ENCODE measurements around the gene BPIFA2.
"Not testable (repeated sequence)": the region's sequence is repeated elsewhere in the genome, so short reads cannot be mapped to it uniquely, and the experiment has no call there.

Gene BPIFA2

DNA sequence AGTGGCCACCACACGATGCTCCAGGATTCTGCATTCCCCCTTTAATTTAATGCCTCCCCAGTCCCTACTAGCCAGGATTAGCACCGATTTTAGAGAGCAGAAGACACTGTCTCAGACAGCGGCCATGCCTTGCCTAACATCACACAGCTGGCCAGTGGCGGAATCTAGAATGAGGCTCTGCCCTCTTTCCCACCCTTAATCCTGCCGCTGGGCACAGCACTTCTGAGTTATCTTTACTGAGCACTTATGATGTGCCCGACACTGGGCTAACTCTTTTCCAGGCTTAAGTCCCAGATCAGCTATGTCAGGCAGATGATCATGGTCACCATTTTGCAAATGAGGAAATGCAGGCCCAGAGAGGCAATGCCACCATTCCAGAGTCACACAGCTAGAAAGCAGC is 5.6 kb upstream of the BPIFA2 start:
- DNase-seq: no peak

DNA sequence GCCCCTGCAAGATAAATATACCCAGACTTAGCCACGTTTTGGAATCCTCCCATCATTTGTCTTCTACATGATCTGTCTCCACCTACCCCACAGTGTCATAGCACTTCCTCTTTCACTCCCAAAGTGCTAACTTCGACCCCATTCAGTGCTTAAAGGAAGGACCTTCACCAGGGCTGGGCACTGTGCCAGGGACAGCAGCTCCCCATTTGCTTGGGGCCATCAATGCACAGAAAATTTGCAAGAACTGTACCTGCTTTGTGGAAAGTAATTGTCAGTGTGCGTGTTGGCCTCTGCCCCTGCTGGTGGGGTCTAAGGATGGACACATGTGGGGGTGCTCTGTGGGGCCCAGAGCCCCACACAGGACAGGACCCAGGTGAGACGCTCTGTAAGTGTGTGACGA is 5.2 kb upstream of the BPIFA2 start:
- no peak for DNase-seq

- DNase-seq: no peak
These were observed 3.9 kb upstream of the BPIFA2 start for GRCh38 chr20:33163856-33164762.

GRCh38 chr20:33164763-33165095 is 3.2 kb upstream of the BPIFA2 start:
- DNase-seq: no peak

- DNase-seq: no peak
These were observed 2.4 kb upstream of the BPIFA2 start for GRCh38 chr20:33165416-33166055.

GRCh38 chr20:33166533-33167113 is 1.3 kb upstream of the BPIFA2 start:
- no peak for DNase-seq

DNA sequence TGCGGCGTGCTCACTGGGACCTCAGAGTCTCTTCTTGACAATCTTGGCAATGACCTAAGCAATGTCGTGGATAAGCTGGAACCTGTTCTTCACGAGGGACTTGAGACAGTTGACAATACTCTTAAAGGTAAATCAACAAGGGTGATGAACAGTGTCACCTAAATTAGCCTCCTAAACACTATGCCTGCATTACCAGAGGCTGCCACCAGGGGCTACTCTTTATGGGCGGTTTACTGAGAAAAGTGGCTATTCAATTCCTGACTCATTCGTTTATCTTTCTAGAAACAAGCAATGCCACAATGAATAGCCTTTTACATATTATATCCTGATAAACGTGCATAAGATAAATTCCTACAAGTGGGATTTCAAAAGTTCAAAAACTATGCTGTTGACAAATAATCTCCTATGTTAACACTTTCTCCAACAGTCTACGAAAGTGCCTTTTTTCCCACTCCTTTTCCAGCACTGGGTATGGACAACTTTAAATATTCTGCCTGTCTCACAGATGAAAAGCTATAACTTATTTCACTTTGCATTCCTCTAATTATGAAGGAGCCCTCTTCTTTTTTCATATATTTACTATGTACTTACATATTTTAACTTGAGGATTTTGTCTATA is 1.3 kb downstream of the BPIFA2 start:
- no peak for DNase-seq

DNA sequence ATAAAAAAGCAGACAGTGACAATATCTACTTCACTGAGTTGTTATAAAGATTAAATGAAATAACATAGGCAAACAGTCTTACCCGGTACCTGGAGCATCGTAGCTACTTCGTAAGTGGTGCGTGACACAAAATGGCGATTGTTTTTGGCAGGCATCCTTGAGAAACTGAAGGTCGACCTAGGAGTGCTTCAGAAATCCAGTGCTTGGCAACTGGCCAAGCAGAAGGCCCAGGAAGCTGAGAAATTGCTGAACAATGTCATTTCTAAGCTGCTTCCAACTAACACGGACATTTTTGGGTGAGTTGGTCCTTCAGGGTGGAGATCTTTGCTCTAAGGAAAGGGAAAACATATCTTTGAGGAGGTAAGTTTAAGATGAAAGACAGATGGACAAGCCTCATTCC is 4.8 kb downstream of the BPIFA2 start:
- DNase-seq: peak; percentile 32

GRCh38 chr20:33175123-33175522 is 7.2 kb downstream of the BPIFA2 start:
- DNase-seq: no peak

GRCh38 chr20:33176101-33176500 is 8.1 kb downstream of the BPIFA2 start:
- no peak for DNase-seq

- no peak for DNase-seq
These were observed 9.9 kb downstream of the BPIFA2 start for GRCh38 chr20:33177866-33178265.

DNA sequence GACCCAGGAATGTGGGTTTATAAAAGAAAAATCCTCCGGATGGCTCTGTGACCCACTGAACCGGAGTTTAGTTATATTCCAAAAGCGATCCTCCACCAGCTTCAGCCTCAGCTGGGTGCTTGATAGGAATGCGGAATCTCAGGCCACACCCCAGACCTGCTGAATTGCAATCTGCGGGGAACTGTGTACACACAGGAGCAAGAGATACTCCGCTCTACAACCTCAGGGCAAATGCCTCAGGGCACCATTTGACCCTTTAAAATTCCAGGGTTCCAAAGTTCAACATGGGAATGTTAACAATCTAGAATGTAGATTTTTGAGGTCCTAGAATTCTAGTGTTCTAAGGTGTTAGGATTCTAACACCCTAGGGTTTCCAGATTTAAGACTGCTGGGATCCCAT is 10.8 kb downstream of the BPIFA2 start:
- no peak for DNase-seq

DNA sequence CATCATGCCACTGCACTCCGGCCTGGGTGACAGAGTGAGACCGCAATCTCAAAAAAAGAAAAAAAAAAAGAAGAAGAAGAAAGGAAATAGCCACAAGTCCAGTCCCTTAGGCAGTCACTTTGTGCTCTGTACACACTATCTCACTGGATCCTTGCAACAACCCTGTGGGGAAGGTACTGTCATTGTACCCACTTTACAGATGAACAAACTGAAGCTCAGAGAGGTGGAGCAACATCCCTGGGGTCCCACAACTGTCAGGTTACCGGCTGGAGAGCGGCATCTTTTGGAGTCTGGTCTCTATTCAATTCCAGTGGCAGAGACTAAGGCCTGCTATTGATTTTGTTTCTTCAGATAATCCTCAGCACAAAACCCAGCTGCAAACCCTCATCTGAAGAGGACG is 12.2 kb downstream of the BPIFA2 start:
- DNase-seq: no peak

- DNase-seq: no peak
These were observed 13.6 kb downstream of the BPIFA2 start for GRCh38 chr20:33181482-33182093.

DNA sequence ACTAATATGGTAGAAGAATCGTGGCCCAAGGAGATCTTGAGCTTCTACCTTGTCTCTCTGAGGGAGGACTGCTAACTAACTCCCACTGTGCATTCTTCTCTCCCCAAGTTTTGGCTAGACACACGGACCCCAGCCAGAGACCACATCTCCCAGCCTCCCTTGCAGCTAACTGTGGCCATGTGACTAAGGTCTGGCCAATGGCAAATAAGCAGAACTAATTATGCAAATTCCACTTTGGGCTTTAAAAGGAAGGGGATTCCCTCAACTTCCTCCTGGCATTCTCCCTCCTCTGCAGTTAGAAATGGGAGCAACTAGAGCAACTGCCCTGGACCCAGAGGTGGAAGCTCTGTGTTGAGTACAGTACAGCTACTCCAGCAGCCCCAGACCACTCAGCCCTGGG is 15.4 kb downstream of the BPIFA2 start:
- no peak for DNase-seq

DNA sequence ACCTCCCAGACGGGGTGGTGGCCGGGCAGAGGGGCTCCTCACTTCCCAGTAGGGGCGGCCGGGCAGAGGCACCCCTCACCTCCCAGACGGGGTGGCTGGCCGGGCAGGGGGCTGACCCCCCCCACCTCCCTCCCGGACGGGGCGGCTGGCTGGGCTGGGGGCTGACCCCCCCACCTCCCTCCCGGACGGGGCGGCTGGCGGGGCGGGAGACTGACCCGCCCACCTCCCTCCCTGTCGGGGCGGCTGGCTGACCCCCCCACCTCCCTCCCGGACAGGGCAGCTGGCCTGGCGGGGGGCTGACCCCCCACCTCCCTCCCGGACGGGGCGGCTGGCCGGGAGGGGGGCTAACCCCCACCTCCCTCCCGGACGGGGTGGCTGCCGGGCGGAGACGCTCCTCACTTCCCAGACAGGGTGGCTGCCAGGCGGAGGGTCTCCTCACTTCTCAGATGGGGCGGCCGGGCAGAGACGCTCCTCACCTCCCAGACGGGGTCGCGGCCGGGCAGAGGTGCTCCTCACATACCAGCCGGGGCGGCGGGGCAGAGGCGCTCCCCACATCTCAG is 17.2 kb downstream of the BPIFA2 start:
- not testable (repeated sequence) for DNase-seq

DNA sequence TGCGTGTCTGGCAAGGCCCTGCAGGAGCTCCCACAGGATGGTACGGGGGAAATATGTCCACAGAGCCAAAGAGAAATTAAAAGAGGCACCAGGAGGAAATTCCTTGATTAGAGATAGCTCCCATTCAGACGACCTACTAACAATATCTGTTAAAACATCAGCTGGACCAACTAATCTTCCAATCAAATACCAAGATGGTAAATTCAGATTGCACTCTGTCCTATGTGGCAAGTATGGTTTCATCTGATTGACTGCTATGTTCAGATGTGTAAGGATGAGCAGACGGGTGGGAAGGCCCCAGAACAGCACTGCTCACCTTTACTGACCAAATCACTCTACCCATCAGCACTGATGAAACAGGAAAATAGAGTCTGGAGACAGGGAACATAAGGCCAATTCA is 19.5 kb downstream of the BPIFA2 start:
- no peak for DNase-seq

DNA sequence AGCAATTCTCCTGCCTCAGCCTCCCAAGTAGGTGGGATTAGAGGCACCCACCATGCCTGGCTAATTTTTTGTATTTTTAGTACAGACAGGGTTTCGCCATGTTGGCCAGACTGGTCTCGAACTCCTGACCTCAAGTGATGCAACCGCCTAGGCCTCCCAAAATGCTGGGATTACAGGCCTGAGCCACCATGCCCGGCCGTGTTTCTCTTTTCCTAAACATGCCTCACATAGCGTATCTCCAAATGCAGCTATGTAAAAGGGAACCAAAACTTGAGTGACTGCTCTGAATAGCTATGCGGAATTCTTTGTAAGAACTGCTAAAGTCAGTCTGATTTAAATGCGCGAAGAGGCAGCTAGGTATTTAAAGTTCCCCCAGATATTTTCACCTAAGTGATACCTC is 20.5 kb downstream of the BPIFA2 start:
- DNase-seq: no peak

GRCh38 chr20:33191484-33191883 is 23.5 kb downstream of the BPIFA2 start:
- DNase-seq: no peak

DNA sequence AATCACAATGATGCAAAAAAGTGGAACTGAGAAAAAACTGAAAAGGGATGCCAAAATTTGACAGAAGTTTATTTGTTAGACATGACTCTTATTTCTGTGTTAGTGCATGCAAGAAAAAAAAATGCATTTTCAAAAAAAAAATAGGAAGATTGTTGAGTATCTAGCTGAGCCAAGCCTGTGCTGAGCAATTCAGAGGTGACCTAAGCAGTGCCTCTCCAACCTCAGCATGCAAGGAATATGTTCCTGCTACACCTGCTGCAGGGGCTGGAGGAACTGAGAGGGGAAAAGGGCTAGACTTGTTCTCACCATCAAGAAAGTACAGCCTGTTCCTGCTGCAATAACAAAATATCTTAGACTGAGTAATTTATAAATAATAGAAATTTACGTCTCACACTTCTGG is 24.0 kb downstream of the BPIFA2 start:
- DNase-seq: no peak

DNA sequence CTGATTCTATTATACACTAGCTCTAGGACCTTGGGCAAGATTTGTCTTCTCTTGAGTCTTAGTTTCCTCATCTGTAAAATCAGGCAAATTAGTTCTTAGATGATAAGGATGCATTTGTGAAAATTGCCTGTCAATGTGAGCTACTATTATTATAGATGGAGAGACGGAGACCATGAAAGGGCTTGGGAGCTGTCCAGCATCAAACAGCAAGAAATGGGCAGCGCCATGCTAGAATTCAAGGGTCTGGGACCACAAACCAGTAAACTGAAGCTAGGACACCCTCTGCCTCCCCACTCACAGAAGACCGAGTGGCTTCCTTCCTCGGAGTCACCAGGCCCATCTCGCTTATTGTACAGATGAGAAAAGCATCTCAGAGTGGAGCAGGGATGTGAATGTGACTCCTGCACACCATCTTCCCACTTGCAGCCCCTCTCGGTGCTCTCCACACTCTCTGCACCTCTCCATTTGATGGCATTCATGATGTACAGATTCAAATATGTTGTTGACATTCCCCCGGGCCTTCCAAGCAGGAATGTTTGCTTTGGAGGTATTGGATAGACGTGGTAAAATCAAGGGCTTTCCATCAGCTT is 25.0 kb downstream of the BPIFA2 start:
- DNase-seq: no peak

DNA sequence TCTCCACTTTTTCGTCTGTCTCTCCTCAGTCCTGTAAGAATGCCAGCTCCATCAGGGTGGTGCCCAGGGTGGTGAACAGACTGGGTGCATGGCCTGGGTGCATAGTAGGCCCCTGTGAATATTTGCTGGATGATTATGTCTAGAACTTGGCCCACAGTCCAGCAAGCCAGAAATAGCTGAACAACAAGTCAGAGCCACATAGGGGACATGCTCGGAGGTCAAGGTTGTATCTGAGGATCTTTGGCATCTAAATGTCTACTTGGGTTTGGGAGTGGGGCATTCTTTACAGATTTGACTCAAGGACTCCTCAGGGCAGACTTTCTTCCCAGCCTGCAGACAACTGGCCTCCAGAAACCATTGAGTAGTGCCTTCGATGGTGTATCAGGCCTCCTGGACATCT is 31.1 kb downstream of the BPIFA2 start:
- no peak for DNase-seq

DNA sequence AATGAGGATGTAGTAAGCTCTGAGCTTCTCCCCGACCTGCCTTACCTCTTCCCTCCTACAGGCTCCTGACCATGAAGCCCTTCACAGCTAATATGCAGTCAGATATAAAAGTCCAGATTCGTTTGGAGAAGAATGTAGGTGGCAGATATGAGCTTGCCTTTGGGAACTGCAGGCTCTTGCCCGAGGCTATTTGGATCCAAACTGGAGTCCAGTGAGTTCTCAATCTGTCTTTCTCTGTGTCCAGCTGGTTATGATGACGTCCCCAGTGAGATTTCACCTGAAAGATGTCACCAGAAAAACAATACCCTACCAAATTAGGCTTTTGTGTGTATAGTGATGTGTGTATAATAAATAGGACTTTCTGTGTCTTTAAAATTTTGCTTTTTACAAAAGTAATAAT is 34.5 kb downstream of the BPIFA2 start:
- DNase-seq: no peak
